ENCODE results near the gene PXMP4. TPM values are rescaled to one million over a fixed set of nuclear protein-coding genes. Genes with fewer than 3 reads are reported as not detected.

The PXMP4 gene
- total RNA-seq, 2 experiments from 2014 or later, result 13.4 to 19.2 TPM

DNA sequence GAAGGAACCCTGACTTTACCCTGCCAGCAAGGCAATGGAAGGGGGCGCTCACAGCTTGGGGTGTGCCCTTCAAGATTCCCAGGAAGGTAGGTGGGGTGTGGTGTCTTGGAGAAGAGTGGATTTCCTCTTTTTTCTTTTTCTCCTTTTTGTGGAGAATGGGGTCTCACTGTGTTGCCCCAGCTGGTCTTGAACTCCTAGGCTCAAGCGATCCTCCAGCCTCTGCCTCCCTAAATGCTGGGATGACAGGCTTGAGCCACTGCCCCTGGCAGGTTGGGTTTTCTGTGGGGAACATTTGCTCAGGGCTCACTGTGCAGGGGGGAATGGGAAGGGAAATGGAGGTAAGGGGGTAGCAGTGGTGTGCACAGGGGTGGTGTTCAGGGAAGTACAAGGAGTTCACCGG, 7.7 kb upstream of the PXMP4 start:
- POLR2A ChIA-PET, result interaction anchor here (1.0 kb wide), 1 partner anchor 48 kb away, joined by 3 read pairs; no protein-coding TSS in a partner anchor
- Mint-ChIP-seq H3K27me3 (no peaks in the 10 kb centered on the region), H3K4me3 (no peak overlapping the region), H3K27ac (peak overlapping the region; percentile 42), H3K4me1 (peaks cover 6% of the 10 kb centered on the region), H3K36me3 (no peaks in the 10 kb centered on the region), H3K9me3 (no peaks in the 10 kb centered on the region)
- DNase-seq (no peak), ATAC-seq (ENCODE audit: low read depth) (no peak)

DNA sequence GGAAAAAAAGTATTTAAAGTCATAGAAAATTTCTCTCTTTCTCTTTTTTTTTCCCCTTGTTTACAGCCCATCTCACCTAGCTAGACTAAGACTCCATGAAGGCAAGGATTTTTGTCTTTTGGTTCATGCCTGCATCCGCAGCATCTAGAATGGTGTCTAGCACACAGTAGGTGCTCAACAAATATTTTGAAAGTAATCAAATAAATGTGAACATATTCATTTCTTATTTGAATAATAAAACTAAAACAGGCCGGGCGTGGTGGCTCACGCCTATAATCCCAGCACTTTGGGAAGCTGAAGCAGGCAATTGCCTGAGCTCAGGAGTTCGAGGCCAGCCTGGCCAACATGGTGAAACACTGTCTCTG, 7.0 kb upstream of the PXMP4 start:
- no peaks in the 10 kb centered on the region for H3K36me3 Mint-ChIP-seq
- POLR2A ChIA-PET, result interaction anchor here (0.6 to 1.6 kb wide), 2 partner anchors 47 to 369 kb away, joined by 3 to 4 read pairs; no protein-coding TSS in a partner anchor
- no peak overlapping the region for H3K4me3 Mint-ChIP-seq

DNA sequence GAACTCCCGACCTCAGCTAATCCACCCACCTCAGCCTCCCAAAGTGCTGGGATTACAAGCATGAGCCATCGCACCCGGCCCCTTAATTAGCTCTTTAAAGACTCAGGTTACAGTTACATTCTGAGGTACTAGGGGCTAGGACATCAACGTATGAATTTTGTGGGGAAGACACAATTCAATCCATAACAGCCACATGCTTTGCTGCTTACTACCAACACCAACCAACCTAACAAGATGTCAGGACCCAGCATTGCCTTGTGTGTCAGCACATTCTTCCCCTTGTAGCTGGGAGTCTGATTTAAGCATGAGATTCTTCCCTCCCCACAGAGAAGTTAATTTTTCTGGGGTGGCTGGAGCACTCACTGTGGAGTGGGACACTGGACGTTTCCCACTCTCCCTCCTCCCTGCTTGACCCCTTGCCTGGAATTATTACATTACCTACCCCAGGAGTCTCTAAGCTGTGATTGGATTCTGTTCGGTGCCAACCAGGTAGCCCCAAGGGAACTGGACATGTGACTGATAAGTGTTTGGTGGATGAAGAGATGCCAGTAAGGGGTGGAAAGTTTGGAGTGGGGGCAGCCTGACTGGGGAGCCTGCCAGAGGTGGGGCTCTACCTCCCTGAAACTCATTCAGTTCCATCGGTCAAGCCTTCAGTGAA, 5.6 kb upstream of the PXMP4 start:
- Mint-ChIP-seq H3K9me3 (no peaks in the 10 kb centered on the region), H3K4me1 (peaks cover 3% of the 10 kb centered on the region), H3K36me3 (no peaks in the 10 kb centered on the region), H3K27me3 (no peaks in the 10 kb centered on the region), H3K4me3 (no peak overlapping the region), H3K27ac (no peak overlapping the region)
- no peak for DNase-seq
- no peak for ATAC-seq (ENCODE audit: low read depth)
- POLR2A ChIA-PET, result interaction anchor here (1.6 kb wide), 1 partner anchor 46 kb away, joined by 3 read pairs; no protein-coding TSS in a partner anchor

More for the DNA sequence above, 7.0 kb upstream of the PXMP4 start:
- Mint-ChIP-seq H3K9me3 (no peaks in the 10 kb centered on the region), H3K4me1 (peaks cover 3% of the 10 kb centered on the region), H3K27ac (no peak overlapping the region), H3K27me3 (no peaks in the 10 kb centered on the region)
- ATAC-seq (ENCODE audit: low read depth), result no peak
- DNase-seq, result no peak

DNA sequence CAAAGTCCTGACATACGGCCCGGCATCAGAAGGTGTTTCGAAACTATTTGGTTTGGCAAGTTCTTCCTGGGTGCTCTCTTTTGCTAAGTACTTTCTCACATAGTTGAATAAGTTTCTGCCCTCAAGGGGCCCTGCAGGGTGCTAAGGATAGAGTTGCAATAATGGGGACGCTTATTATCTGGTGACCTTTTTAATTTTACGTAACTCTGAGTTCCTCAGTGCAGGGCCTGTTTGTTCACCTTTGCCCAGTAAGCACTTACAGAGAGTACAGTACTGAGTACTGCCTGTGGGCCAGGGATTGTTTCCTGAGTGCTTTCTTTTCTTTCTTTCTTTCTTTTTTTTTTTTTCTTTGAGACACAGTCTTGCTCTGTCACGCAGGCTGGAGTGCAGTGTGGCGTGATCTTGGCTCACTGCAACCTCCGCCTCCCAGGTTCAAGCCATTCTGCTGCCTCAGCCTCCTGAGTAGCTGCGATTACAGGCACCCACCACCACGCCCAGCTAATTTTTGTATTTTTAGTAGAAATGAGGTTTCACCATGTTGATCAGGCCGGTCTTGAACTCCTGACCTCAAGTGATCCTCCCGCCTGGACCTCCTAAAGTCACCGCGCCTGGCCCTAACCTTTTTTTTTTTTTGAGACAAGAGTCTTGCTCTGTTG, 4.5 kb upstream of the PXMP4 start:
- Mint-ChIP-seq H3K4me3 (no peak overlapping the region), H3K4me1 (peaks cover 6% of the 10 kb centered on the region), H3K9me3 (no peaks in the 10 kb centered on the region), H3K27me3 (no peaks in the 10 kb centered on the region), H3K36me3 (no peaks in the 10 kb centered on the region), H3K27ac (no peak overlapping the region)
- DNase-seq (no peak), ATAC-seq (ENCODE audit: low read depth) (no peak)
- POLR2A ChIA-PET, result no interaction called here

DNA sequence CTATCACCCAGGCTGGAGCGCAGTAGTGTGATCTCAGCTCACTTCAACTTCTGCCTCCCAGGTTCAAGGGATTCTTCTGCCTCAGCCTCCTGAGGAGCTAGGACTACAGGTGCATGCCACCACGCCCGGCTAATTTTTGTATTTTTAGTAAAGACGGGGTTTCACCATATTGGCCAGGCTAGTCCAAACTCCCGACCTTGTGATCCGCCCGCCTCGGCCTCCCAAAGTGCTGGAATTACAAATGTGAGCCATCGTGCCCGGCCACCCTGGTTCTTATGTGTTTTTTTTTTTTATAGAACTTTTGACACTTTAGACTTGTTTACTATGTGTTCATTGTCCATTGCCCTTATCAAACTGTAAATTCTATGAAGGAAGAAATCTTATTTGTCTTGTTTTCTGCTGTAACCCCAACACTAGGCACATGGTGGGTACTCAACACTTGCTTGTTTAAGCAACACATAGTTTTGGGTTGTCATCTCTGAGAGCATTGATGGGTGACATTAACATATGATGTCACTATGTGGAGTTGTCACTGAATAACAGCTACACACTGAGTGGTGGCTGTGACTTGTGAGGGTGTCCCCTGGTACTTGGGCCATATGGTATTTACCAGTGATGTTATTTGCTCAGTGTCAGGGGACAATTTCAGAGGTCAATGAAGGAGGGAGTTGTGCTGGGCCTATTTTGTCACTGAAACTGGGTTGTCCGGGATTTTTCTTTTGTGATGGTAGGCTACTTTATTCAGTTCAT, 1.5 kb upstream of the PXMP4 start:
- Mint-ChIP-seq H3K4me3 (no peak overlapping the region), H3K9me3 (no peaks in the 10 kb centered on the region), H3K36me3 (peaks cover 4% of the 10 kb centered on the region), H3K4me1 (peaks cover 21% of the 10 kb centered on the region), H3K27me3 (no peaks in the 10 kb centered on the region), H3K27ac (no peak overlapping the region)
- POLR2A ChIA-PET, result interaction anchor here (2.3 to 2.8 kb wide), 2 partner anchors 10 to 278 kb away, joined by 6 to 24 read pairs; partner anchors contain the start of genes SNTA1 and ZNF341
- ATAC-seq (ENCODE audit: low read depth) (no peak), DNase-seq (no peak)

DNA sequence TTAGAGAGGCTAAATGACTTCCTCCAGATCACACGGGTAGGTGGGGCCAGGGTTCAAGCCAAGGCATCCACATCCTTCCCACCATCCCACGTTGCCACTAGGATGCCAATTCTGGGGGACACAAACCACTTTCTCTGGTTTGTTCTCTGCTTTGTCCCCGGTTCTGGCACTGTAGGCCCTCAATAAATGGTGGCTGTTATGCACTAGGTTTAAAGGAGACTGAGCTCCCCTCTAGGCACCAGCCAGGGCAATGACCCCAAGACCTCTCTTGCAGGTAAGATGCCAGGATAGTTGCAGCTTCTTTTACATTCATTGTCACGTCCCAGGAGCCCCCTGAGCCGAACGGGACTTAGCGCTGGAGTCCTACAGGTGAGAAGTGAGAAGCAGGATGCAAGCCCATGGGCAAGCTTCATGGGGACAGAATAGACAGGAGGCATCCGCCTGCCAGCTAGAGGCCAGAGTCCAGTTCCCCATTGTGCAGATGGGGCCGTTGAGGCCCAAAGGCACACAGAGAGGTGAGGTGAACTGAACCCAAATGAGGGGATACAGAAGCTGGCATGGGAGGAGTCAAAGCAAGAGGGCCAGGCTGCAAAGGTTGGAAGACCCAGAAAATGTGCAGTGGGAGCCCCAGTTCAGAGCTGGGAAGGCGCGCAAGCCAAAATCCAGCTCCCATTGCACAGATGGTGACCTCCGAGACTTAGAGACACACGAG, 677 bp downstream of the PXMP4 start:
- Mint-ChIP-seq H3K27ac (peak overlapping the region; percentile 91), H3K9me3 (no peaks in the 10 kb centered on the region), H3K4me3 (peak overlapping the region; percentile 90), H3K4me1 (peaks cover 24% of the 10 kb centered on the region), H3K36me3 (peaks cover 4% of the 10 kb centered on the region), H3K27me3 (no peaks in the 10 kb centered on the region)
- POLR2A ChIA-PET, result interaction anchor here (0.8 to 2.9 kb wide), 14 partner anchors 12 to 393 kb away, joined by 3 to 46 read pairs (median 10); partner anchors contain the start of genes ACTL10, CBFA2T2, E2F1 and EIF2S2
- DNase-seq (peak; percentile 43), ATAC-seq (ENCODE audit: low read depth) (peak; percentile 1)

GRCh38 chr20:33716498-33716897, 3.6 kb downstream of the PXMP4 start:
- H3K36me3 Mint-ChIP-seq, result peaks cover 16% of the 10 kb centered on the region
- no peaks in the 10 kb centered on the region for H3K27me3 Mint-ChIP-seq
- POLR2A ChIA-PET, result no interaction called here
- ATAC-seq (ENCODE audit: low read depth), result no peak
- no peak overlapping the region for H3K4me3 Mint-ChIP-seq
- H3K27ac Mint-ChIP-seq, result no peak overlapping the region
- DNase-seq, result no peak
- no peaks in the 10 kb centered on the region for H3K9me3 Mint-ChIP-seq
- peaks cover 26% of the 10 kb centered on the region for H3K4me1 Mint-ChIP-seq

- Mint-ChIP-seq H3K27ac (no peak overlapping the region), H3K4me1 (peaks cover 21% of the 10 kb centered on the region), H3K9me3 (no peaks in the 10 kb centered on the region), H3K36me3 (peaks cover 30% of the 10 kb centered on the region), H3K4me3 (no peak overlapping the region), H3K27me3 (no peaks in the 10 kb centered on the region)
- ATAC-seq (ENCODE audit: low read depth), result no peak
- POLR2A ChIA-PET, result interaction anchor here (1.3 kb wide), 1 partner anchor 23 kb away, joined by 3 read pairs; no protein-coding TSS in a partner anchor
- no peak for DNase-seq
Measured at GRCh38 chr20:33713865-33714367, 6.2 kb downstream of the PXMP4 start.

GRCh38 chr20:33711446-33711738, 8.7 kb downstream of the PXMP4 start:
- Mint-ChIP-seq H3K27ac (no peak overlapping the region), H3K4me1 (peaks cover 10% of the 10 kb centered on the region), H3K36me3 (peaks cover 26% of the 10 kb centered on the region), H3K9me3 (no peaks in the 10 kb centered on the region), H3K27me3 (no peaks in the 10 kb centered on the region), H3K4me3 (no peak overlapping the region)
- DNase-seq (no peak), ATAC-seq (ENCODE audit: low read depth) (no peak)
- POLR2A ChIA-PET, result no interaction called here

DNA sequence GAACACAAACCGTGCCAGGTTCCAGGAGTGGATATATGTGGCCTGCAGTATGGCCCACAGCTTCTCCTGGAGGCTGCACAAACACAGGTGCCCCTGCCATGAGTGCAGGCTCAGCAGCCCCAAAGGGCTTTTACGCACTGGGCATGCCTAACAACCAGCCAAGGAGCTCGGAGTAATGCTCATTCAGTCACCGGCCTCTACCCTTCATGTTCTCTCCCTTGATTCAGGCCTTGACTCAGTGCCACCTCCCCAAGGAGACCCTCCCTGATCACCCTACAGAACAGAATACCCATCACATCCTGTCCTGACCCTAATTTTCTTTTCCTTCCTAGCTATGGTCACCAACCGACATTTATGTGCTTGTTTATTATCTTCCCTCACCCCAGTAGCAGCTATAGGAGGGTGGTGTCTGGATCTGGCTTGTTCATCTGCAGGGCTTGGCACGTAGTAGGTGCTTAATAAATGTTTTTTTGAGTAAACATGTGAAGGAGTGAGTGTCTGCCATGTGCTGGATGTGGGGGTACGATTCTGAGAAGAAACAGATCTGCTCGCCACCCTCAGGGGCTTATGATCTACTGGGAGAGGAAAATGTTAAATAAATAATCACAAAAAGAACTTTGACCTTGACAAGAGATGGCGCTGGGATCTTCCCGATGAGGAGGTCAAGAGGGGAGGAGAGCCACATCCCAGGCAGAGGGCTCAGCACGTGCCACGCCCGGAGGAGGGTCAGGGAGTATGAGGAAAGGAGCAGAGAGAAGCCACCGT, 9.2 kb downstream of the PXMP4 start:
- Mint-ChIP-seq H3K4me3 (no peak overlapping the region), H3K27me3 (no peaks in the 10 kb centered on the region), H3K4me1 (peaks cover 7% of the 10 kb centered on the region), H3K36me3 (peaks cover 26% of the 10 kb centered on the region), H3K9me3 (no peaks in the 10 kb centered on the region), H3K27ac (no peak overlapping the region)
- ATAC-seq (ENCODE audit: low read depth) (no peak), DNase-seq (no peak)
- POLR2A ChIA-PET, result no interaction called here

DNA sequence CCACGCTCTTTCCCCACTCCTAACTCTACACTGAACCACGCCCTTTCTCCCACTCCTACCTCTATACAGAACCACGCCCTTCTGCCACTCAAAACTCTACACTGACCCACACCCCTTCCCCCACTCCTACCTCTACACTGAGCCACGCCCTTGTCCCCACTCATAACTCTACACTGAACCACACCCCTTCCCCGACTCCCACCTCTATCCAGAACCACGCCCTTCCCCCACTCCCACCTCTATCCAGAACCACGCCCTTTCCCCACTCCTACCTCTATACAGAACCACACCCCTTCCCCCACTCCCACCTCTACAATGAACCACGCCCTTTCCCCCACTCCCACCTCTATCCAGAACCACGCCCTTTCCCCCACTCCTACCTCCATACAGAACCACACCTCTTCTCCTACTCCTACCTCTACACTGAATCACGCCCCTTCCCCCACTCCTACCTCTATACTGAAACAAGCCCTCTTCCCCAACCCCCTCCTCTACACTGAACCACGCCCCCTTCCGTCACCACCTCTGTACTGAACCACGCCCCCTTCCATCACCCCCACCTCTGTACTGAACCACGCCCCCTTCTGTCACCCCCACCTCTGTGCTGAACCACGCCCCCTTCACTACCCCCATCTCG, 10.1 kb downstream of the PXMP4 start:
- H3K4me1 Mint-ChIP-seq, result peaks cover 7% of the 10 kb centered on the region
- H3K4me3 Mint-ChIP-seq, result no peak overlapping the region
- DNase-seq (no peak), ATAC-seq (ENCODE audit: low read depth) (no peak)
- peaks cover 26% of the 10 kb centered on the region for H3K36me3 Mint-ChIP-seq
- POLR2A ChIA-PET, result no interaction called here
- no peaks in the 10 kb centered on the region for H3K9me3 Mint-ChIP-seq
- peak overlapping the region; percentile 34 for H3K27ac Mint-ChIP-seq
- no peaks in the 10 kb centered on the region for H3K27me3 Mint-ChIP-seq

DNA sequence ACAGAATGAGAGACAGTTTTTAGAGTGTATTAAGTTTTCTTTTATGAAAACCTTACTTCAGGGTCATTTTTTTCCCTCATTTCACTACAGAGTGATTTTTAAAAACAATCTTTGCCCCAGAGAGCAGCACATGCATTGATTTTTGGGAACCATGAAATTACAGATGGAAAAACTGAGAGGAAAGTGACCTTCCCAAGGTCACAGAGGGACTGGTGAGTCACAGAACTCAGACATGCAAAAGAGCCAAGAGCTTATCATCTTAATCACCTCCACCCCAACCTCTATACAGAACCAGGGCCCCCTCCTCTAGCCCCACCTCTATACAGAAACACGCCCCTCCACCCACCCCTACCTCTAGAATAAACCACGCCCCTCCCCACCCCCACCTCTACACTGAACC, 10.7 kb downstream of the PXMP4 start:
- peaks cover 7% of the 10 kb centered on the region for H3K4me1 Mint-ChIP-seq
- DNase-seq (no peak), ATAC-seq (ENCODE audit: low read depth) (no peak)
- peaks cover 28% of the 10 kb centered on the region for H3K36me3 Mint-ChIP-seq
- no peaks in the 10 kb centered on the region for H3K27me3 Mint-ChIP-seq
- no peaks in the 10 kb centered on the region for H3K9me3 Mint-ChIP-seq
- peak overlapping the region; percentile 21 for H3K27ac Mint-ChIP-seq
- POLR2A ChIA-PET, result interaction anchor here (0.6 kb wide), 2 partner anchors 14 to 113 kb away, joined by 3 read pairs; no protein-coding TSS in a partner anchor
- H3K4me3 Mint-ChIP-seq, result no peak overlapping the region
